NCI-H774 (cell line): ENCODE data around the gene RPS6KC1.

ENCODE experiments used
- DNase-seq: peaks from one replicate; lab custom pipeline; 2025; lab: John Stamatoyannopoulos, UW

RPS6KC1 gene

GRCh38 chr1:213221209-213221608, 170.2 kb downstream of the RPS6KC1 start:
- no peak for DNase-seq

DNA sequence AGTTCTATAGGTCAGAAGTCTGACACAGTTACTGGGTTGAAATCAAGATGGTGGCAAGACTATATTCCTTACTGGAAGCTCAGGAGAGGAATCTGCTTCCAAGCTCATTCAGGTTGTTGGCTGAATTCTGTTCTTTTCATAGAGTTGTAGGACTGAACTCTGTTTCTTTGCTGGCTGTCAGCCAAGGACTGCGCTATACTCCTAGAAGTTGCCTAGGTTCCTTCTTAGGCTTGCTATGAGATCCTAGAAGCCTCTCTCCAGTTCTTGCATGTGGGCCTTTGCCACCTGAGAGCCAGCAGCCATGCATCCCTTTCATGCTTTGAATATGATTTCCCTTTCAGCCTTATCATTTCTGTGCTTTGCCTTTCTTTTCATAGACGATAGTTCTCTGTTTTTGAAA, 176.4 kb downstream of the RPS6KC1 start:
- DNase-seq = no peak

DNA sequence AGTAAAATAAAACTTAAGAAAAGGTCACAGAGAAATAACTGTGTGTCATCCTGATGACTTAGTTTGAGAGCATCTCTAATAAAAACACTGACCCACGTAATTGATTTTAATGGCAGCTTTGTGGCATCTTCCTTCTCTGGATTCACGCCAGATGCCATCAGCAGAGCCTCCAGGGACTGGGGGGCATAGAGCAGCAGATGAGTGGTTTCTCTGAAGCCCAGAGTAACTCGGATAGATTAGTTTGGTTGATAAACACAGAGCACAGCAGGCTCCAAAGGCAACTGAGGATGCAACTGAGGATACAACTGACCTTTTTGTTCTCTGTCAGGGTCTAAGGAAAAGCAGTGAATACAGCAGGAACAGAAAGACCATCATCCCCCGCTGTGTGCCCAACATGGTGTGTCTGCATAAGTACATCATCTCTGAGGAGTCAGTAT, 180.8 kb downstream of the RPS6KC1 start:
- no peak for DNase-seq

GRCh38 chr1:213242883-213243282, 191.8 kb downstream of the RPS6KC1 start:
- no peak for DNase-seq

- DNase-seq = peak; percentile 73
These were observed 193.6 kb downstream of the RPS6KC1 start for GRCh38 chr1:213244664-213245091.

DNA sequence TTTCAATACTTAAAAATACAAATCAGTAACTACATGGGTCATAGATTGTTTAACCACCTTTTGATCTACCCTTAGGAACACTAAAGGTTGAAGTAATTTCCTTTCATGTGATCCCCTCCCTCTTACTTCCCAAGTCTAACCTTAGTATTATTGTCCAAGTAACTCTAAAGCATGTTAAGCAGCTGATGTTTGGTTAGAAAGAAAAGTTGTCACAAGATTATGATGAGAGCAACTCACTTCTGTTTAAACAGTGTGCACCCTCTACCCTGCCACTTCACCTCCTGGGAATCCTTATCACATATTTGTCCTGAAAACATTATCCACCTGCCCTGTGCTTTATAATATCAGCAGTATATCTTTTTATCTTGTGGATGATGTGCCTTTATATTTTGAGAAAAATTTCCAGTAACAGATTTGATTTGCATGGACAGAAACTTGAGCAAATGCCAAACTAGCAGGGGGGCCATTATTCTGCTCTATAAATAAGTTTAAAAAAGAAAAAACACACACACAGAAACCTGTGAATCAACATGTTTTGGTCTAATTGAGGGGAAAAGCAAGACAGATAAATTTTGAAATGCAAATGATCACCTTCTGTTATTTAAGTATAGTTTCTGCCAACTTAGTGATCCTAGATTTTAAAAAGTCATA, 194.3 kb downstream of the RPS6KC1 start:
- DNase-seq = no peak

DNA sequence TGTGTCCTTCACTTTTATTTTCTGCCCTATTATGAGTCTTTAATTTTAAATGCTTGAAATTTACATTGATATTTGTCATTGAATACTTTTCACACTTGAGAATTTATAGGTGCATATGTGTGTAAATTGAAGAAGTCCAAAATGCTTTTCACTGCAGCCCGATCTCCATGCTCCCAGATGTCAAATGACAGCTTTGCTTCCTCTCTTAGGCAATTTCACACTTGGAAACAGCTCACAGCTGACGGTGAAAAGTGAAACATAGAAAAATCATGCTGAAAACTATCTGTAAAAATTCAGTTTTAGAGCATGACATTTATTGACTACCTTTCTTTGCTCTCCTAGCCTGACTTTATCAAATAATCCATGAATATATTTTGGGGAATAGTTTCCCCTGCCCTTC, 196.0 kb downstream of the RPS6KC1 start:
- DNase-seq = no peak

GRCh38 chr1:213249395-213249794, 198.4 kb downstream of the RPS6KC1 start:
- DNase-seq = no peak

- DNase-seq = no peak
These were observed 199.0 kb downstream of the RPS6KC1 start for GRCh38 chr1:213250041-213250440.

DNA sequence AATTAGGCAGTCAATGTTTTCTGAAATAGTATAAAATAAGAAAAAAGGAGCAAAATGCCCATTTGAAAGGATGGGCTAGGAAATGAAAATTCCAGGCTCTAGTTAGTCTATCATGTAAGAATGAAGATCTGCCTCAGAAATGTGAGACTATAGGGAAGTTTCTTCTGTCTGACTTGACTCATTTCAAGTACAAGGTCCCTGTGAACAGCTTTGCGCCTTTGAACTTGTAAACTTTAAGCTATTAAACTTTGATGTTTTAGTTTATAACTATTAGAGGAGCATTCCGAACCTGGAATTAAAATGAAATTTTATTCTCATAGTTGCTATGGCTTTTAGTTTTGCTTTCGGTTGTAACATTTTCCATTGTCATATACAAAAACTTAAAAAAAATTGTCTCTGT, 199.4 kb downstream of the RPS6KC1 start:
- no peak for DNase-seq

DNA sequence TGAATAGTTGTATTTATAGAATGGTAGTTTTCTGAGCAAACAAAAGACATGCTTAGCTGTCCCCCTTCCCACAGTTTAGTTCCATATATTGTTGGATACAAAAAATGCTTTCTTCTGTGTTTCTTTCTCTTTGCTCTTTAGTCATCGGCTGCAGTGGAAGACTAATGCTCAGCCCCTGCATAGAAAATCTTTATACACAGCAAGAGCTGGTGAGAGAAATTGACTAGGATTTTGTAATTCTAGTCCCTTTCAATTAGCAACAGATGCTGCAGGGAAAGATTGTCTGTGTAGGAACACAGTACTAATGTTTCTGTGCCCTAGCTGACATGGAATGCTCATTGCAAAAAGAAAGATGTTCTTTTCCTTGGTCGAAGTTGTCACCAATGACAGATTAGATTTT, 200.9 kb downstream of the RPS6KC1 start:
- no peak for DNase-seq

DNA sequence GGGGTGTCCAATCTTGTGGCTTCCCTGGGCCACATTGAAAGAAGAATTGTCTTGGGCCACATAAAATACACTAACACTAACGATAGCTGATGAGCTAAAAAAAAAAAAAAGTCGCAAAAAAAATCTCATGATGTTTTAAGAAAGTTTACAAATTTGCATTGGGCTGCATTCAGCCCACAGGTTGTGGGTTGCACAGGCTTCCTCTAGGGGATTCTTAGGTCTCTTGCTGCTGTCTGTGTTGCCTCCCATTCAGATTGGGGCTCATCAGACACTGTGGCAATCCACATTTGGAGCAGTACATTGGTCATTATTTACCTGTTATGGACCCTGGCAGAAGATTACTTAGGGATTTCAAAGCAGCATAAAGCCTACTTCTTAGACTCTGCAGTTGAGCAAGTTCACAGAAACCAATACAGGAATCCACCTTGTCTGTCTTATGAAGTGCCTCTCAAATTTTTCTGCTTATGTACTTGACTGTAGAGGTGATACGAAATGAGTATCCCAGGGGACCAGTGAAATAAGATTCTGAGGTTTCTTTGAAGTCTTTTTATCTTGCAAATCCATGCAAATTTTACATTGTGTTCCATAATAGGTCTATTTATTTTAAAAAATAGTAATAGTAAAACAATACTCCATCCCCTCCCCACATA, 205.5 kb downstream of the RPS6KC1 start:
- no peak for DNase-seq

- no peak for DNase-seq
These were observed 209.5 kb downstream of the RPS6KC1 start for GRCh38 chr1:213260311-213261075.

DNA sequence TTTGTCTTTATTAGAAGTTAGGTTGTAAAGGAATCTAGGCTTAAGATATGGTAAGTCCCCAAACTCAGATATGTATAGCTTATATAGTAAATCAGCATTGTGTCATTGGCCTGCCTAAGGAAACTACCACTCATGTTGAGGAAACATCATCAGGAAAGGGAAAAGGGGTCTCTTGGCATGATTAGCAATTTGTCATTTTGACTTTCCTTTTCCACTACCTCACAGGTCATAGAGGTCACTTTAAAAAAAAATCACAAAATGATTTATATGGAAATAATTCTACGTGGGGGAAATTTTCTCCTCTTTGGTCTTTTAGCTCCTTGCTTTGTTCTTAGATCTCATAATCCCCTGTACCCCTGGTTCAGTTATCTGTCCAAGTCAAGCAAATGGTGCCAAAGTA, 213.5 kb downstream of the RPS6KC1 start:
- no peak for DNase-seq

DNA sequence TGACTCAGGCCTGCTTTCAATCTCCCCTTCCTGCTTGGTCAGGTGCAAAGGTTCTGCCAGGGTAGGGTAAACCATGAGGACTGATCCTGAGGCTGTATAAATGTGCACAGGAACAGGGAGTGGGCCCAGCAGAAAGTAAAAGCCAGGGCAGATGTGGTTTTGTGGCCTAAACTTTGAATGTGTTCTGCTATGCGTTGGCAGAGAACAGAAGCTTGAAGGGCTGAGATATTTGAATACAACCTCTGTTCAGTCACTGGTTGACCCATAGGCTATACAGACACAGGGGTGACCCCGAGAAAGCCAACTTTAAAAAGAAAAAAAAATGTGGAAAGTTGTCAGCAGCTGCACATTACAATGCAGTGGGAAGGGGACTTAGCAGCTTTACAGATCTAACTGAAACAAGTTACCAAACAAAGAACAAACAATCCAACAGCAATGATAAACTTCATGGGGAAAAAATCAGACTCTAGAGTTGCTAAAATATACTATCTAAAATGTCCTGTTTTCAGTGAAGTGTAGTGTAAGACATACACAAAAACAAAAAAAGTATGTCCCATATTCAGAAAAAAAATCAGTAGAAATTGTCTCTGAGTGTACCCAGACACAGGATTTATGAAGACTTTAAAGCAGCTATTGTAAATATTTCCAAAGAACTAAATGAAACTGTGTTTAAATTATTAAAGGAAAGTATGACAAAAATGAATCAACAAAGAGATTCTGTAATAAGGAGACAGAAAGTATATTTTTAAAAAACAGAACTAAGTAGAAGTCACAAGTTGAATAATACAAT, 216.1 kb downstream of the RPS6KC1 start:
- no peak for DNase-seq

- DNase-seq = no peak
These were observed 217.2 kb downstream of the RPS6KC1 start for GRCh38 chr1:213268221-213268620.

DNA sequence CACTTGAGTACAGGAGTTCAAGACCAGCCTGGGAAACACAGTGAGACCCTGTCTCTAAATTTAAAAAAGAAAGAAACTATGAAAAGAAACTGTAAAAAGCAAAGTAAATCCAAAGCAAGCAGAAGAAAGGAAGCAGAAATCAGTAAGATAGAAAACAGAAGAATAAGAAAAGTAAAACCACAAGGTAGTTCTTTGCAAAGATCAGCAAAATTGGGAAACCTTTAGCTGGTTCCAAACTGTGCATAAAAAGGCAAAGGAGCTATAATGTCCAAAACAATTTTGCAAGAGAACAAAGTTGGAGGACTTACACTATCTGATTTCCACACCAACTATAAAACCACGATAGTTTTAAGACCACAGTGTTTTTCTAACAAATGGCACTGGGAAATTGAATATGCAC, 218.8 kb downstream of the RPS6KC1 start:
- DNase-seq = no peak

DNA sequence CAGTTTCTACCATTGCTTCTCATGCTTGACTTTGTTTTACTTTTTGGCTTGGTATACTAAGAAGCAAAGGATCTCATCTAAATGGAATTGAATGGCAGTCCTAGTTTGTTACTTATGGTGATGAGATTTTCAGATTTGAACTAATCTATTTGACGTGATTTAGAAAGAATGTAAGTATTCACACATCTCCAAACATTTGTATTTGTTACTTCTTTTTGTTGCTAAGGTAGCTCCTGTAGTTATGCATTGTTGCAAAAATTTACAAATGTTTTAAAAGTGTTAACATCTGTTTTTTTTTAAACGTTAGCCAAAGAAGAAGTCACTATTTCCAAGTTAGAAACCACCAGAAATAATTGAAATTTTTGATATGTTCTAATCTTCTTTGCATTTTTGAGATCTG, 222.5 kb downstream of the RPS6KC1 start:
- no peak for DNase-seq

- no peak for DNase-seq
These were observed 223.1 kb downstream of the RPS6KC1 start for GRCh38 chr1:213274140-213274539.

- no peak for DNase-seq
These were observed 224.3 kb downstream of the RPS6KC1 start for GRCh38 chr1:213275293-213275692.

DNA sequence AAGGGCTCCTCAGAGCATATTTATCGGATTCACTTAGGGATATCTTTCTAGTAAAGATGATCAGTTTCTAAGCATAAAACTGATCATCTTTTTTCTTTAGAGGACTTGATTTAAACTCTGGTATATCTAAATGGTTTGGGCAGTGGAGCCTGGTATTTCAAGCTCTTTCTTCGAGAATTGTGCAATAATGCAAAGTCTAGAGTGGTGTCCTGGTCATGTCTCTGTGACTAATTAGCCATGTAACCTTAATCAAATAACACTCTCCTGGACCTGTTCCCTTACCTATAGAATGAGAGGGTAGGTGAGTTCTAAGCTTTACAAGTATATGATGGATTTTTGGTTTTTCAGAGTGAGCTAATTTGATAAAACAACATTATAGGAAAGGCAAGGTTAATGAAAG, 225.2 kb downstream of the RPS6KC1 start:
- DNase-seq = no peak

- no peak for DNase-seq
These were observed 226.0 kb downstream of the RPS6KC1 start for GRCh38 chr1:213277036-213277435.
